HG02938 (cell line): ENCODE measurements around the gene RAB11FIP3.
"Not testable (repeated sequence)": the region's sequence is repeated elsewhere in the genome, so short reads cannot be mapped to it uniquely, and the experiment has no call there.

ENCODE experiments used
- ATAC-seq: cut with Tn5 transposase; IDR thresholded peaks from one replicate; pipeline ENCODE4 v1.9.1; 2021; ENCODE audit warnings: mild to moderate bottlenecking, moderate library complexity; ENCODE audit not compliant: unreplicated experiment

RAB11FIP3 gene

DNA sequence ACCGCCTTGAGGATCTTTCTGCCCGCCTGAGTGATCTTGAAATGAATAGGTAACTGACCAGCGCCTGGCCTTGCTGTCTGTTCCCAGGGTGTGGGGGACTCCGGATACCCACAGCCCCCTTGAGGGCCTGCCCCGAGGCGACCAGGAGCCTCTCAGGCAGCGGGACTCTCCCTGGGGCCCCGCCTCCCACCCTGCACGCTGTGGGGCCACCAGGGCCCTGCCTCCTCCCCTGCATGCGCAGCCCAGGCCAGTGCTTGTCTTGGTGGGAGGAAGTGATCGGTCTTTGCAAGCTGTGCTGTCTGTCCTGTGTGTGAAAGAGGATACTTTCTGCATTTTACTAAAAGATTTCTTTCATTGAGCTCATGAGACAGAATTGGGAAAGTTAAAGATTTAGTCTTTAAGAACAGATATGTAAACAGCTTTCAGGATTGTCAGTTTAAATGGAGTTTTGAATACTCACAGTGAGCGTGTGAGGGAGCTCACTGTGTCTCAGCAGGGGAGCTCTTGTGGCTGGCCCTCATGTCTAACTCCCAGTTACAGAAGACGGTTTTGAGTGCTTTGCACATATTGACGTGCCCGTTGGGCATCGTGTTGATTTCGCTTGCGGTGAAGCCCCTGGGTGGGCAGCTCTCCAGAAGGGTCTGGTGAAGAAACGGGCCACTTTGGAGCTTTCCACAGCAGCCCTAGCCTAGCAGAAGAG is 65.9 kb downstream of the RAB11FIP3 start:
- no peak for ATAC-seq

GRCh38 chr16:492211-492875 is 66.9 kb downstream of the RAB11FIP3 start:
- no peak for ATAC-seq

DNA sequence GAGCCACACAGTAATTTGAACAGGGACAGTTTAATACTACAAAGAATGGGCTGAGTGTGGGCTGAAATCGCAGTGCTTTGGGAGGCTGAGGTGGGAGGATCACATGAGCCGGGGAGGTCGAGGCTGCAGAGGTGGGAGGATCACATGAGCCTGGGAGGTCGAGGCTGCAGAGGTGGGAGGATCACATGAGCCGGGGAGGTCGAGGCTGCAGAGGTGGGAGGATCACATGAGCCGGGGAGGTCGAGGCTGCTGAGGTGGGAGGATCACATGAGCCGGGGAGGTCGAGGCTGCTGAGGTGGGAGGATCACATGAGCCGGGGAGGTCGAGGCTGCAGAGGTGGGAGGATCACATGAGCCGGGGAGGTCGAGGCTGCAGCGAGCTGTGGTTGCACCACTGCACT is 69.2 kb downstream of the RAB11FIP3 start:
- ATAC-seq: not testable (repeated sequence)

DNA sequence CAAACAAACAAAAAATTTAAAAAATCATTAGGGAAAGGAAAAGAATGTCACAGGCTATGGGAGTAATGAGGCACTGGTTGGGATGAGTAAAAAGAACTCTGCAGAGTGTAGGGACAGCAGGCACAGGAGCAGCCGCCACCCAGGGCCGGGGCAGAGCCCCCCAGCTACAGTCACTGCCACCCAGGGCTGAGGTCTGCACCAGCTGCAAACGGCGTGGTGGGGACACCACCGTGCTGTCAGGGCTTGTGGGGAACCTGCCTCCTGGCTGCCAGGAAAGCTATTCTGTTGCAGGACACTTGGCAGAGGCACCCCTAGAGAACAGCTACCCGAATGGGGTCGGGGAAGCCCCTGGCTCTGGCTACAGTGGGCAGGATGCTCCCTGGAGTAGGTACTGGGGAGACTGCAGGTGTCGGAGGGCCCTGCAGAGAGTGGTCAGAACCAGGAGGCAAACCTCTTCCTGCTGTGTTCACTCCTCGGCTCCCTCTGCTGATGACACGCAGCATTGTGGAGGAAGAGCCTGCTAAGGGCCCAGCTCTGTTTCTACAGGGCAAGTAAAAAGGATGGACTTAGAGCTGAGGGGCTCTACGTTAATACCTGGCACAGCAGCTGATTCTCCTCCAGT is 69.8 kb downstream of the RAB11FIP3 start:
- no peak for ATAC-seq

DNA sequence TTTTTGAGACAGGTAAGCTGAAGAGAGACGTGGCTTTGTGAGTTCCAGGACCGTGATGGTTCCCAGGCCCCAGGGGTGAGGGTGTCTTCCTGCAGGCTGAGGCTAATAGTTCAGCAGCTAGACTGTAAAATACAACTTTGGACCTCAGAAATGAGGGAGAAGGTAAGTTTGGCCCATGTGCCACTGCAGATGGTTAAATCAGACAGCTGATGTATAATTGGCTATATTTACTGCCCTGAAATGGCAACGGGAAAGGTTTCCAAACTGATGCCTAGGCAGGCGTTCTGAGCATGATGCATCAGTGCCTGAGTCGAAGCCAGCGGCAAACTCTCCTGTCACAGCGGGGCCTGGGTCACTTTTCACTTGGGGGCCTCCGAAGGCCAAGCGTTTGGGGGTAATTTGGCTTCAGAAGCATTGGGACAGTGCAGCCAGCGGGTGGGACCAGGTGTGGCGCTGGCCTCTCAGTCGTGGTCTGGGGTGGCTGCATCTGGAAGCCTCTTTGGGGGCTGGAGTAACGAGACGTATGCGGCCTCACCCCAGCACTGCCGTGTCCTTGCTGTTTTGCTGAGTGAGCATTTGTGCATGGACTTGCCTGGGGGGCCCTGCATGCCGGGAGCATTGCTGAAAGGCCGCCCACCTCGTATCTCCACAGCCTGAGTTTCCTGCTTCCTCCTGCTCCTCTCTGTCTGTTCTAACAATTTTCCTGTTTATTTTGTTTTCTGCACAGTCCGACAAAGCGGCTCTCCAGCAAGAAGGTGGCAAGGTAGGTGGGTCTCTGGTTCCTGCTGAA is 70.8 kb downstream of the RAB11FIP3 start:
- ATAC-seq: no peak

GRCh38 chr16:497258-497657 is 71.8 kb downstream of the RAB11FIP3 start:
- no peak for ATAC-seq

GRCh38 chr16:499924-500323 is 74.5 kb downstream of the RAB11FIP3 start:
- ATAC-seq: no peak

- no peak for ATAC-seq
Observed at GRCh38 chr16:500709-501108, 75.3 kb downstream of the RAB11FIP3 start.

DNA sequence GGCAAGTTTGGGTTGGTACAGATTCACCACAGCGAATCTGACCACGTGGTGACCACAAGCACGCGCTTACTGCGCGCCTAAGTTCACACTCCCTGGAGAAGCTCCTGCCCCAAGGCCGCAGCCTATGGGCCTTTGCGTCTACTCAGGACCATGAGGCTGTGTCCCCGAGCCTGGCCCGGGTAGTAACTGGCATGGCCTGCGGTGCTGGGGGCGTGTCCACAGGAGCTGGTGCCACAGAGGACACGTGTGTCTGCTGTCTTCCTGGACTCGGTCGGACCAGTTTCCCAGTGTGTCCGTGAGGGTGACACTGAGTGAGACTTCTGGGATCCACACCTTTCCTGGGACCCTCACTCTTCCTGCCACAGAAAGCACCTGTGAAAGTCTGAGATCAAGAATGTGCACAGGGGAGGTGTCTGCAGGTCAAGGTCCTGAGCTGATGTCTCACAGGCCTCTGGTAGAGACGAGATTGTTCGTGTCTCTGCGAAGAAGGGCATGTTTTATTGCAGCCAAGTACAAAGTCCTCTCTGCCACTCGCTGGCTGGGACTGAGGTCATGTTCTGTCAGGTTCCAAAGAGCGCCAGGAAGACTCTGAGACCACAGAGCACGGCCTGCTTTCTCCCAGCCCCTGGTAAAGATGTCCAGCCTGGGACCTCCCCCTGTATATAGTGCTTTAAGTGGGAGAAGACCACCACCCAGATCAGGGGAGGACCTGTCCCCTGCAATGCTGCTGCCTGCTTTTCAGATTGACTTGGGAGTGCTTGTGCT is 76.9 kb downstream of the RAB11FIP3 start:
- no peak for ATAC-seq

- no peak for ATAC-seq
Observed at GRCh38 chr16:503150-504071, 78.0 kb downstream of the RAB11FIP3 start.

GRCh38 chr16:505479-506245 is 80.2 kb downstream of the RAB11FIP3 start:
- no peak for ATAC-seq

DNA sequence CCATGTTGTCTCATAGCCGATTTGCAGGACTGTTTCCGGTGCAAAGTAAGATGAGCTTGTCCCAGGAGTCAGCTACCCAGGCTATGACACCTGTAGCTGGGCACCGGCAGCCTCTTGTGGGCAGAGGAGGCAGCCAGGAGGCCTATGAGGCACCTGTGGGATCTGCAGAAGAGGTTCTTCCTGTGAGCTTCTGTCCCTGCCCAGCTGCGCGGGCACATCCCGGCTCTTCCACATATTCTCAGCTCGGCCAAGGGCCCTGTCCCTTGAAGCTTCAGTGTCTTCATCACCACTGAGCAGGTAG is 80.7 kb downstream of the RAB11FIP3 start:
- no peak for ATAC-seq

- ATAC-seq: not testable (repeated sequence)
Observed at GRCh38 chr16:507527-507926, 82.1 kb downstream of the RAB11FIP3 start.

DNA sequence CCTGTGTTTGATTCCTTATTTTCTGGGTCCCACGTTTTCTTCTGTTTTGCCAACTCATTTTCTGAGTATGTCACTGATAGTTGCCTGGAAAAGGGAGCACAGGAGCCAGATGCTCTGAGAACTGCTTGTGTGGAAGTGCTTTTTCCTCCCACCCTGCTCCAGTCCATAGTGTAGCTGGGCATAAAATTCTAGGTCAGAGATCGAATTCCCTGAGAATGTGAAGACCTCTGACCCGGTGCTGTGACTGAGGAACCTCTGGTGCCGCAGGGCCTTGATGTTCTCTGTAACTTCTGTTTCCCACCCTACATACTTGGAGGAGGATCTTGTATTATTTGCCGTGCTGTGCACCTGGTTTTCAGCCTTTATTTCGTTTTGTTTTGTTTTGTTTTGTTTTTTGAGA is 82.5 kb downstream of the RAB11FIP3 start:
- no peak for ATAC-seq

- no peak for ATAC-seq
Observed at GRCh38 chr16:508884-509736, 83.7 kb downstream of the RAB11FIP3 start.

DNA sequence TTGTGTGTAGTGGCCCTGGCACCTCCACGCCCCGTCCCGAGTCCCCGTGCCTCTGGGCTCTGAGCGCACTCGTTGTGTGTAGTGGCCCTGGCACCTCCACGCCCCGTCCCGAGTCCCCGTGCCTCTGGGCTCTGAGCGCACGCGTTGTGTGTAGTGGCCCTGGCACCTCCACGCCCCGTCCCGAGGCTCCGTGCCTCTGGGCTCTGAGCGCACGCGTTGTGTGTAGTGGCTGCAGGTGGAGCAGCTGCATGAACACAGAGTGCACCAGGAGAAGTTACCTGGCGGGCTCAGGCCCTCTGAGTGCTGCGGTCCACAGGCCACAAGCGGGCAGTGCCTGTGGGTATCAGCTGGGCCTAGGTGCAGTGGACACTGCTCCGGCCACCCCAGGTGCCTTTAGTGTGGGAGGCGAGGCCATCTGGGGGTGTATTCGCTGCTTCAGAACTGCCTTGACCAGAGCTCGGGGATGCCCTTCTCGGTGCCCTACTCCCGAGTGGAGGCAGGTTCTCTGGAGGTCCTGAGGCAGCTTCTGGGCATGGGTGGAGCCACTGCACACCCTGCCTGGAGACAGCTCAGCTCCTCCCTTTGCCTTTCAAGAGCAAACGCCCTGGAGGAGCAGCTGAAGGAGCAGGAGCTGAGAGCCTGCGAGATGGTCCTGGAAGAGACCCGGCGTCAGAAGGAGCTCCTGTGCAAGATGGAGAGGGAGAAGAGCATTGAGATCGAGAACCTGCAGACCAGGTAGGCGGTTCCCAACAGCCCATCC is 84.8 kb downstream of the RAB11FIP3 start:
- ATAC-seq: no peak

DNA sequence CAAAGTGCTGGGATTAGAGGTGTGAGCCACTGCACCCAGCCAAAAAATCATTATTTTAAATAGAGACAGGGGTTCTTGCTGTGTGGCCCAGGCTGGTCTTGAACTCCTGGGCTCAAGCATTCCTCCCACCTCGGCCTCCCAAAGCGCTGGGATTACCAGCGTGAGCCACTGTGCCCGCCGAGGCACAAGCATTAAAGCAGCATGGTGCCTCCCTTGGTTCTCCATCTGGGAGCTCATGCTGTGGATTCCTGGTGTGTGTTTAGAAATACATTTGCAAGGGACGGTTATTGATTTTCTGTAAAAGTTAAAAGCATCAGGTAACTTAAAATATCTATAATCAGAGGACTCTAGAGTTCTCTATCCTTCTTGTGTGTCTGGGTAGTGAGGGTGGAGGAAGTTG is 87.4 kb downstream of the RAB11FIP3 start:
- no peak for ATAC-seq
